H9 (cell line): ENCODE data around the gene FBXL15. TPM values are rescaled to one million over a fixed set of nuclear protein-coding genes. Genes with fewer than 3 reads are reported as not detected.

Experiments
- DNase-seq: peaks from one replicate; pipeline ENCODE4 v3.0.0-alpha.2; 2017
- H2AFZ ChIP-seq: one replicate; pipeline ENCODE4 v1.6.1; 2013; ENCODE audit warnings: mild to moderate bottlenecking, low read length, control low read depth, moderate library complexity
- H2AK5ac ChIP-seq: 2 replicates; pipeline ENCODE4 v1.6.1; 2013; ENCODE audit warnings: low read length, control low read depth, mixed read lengths; ENCODE audit not compliant: insufficient read length
- H2BK120ac ChIP-seq: one replicate; pipeline ENCODE4 v1.6.1; 2013; ENCODE audit warnings: low read depth, mild to moderate bottlenecking, low read length, control low read depth, inconsistent platforms; ENCODE audit not compliant: poor library complexity, severe bottlenecking
- H2BK12ac ChIP-seq: 2 replicates; pipeline ENCODE4 v1.6.1; 2013; ENCODE audit warnings: low read length, control low read depth, mixed read lengths, low read depth; ENCODE audit not compliant: insufficient read length
- H2BK15ac ChIP-seq: 2 replicates; pipeline ENCODE4 v1.6.1; 2013; ENCODE audit warnings: low read depth, low read length, control low read depth
- H2BK20ac ChIP-seq: one replicate; pipeline ENCODE4 v1.6.1; 2013; ENCODE audit warnings: low read depth, mild to moderate bottlenecking, low read length, control low read depth, inconsistent platforms; ENCODE audit not compliant: poor library complexity, severe bottlenecking
- H2BK5ac ChIP-seq: 2 replicates; pipeline ENCODE4 v1.6.1; 2013; ENCODE audit warnings: low read length, control low read depth, mixed read lengths; ENCODE audit not compliant: insufficient read length
- H3K14ac ChIP-seq: 2 replicates; pipeline ENCODE4 v1.6.1; 2013; ENCODE audit warnings: low read length, control low read depth; ENCODE audit not compliant: insufficient read depth
- H3K18ac ChIP-seq: 2 replicates; pipeline ENCODE4 v1.6.1; 2013; ENCODE audit warnings: low read depth, mild to moderate bottlenecking, mixed read lengths, low read length, control low read depth; ENCODE audit not compliant: insufficient read length
- H3K23ac ChIP-seq: 2 replicates; pipeline ENCODE4 v1.6.1; 2013; ENCODE audit warnings: low read length, control low read depth, mixed read lengths, low read depth; ENCODE audit not compliant: insufficient read length
- H3K23me2 ChIP-seq: 2 replicates; pipeline ENCODE4 v1.6.1; 2013; ENCODE audit warnings: low read depth, mild to moderate bottlenecking, mixed read lengths, low read length, control low read depth; ENCODE audit not compliant: insufficient read length, poor library complexity, severe bottlenecking
- H3K27ac ChIP-seq: 2 replicates; pipeline ENCODE4 v1.5.1; 2013; ENCODE audit warnings: low read length, control low read depth, mixed read lengths, low read depth; ENCODE audit not compliant: insufficient read length
- H3K27me3 ChIP-seq: 2 replicates; pipeline ENCODE4 v1.6.1; 2013; ENCODE audit warnings: low read length, control low read depth, inconsistent platforms; ENCODE audit not compliant: insufficient read depth
- H3K4ac ChIP-seq: 2 replicates; pipeline ENCODE4 v1.6.1; 2013; ENCODE audit warnings: low read depth, mild to moderate bottlenecking, control low read depth, inconsistent platforms, low read length, moderate library complexity
- H3K4me1 ChIP-seq: 2 replicates; pipeline ENCODE4 v1.6.1; 2013; ENCODE audit warnings: low read length, control low read depth, inconsistent platforms; ENCODE audit not compliant: insufficient read depth
- H3K4me2 ChIP-seq: 2 replicates; pipeline ENCODE4 v1.6.1; 2013; ENCODE audit warnings: low read length, control low read depth, mixed read lengths; ENCODE audit not compliant: insufficient read length, insufficient read depth
- H3K56ac ChIP-seq: 2 replicates; pipeline ENCODE4 v1.6.1; 2013; ENCODE audit warnings: low read depth, mild to moderate bottlenecking, mixed read lengths, low read length, control low read depth; ENCODE audit not compliant: insufficient read length
- H3K79me1 ChIP-seq: 2 replicates; pipeline ENCODE4 v1.6.1; 2013; ENCODE audit warnings: low read depth, mild to moderate bottlenecking, moderate library complexity, low read length, control low read depth, inconsistent platforms; ENCODE audit not compliant: insufficient read depth, poor library complexity, severe bottlenecking
- H3K79me2 ChIP-seq: 2 replicates; pipeline ENCODE4 v1.6.1; 2013; ENCODE audit warnings: low read length, control low read depth, inconsistent platforms; ENCODE audit not compliant: insufficient read depth
- H3K9ac ChIP-seq: 2 replicates; pipeline ENCODE4 v1.6.1; 2013; ENCODE audit warnings: low read length, control low read depth, mixed read lengths; ENCODE audit not compliant: insufficient read length; ENCODE audit errors: extremely low read depth
- H3K9me3 ChIP-seq: one replicate; pipeline ENCODE4 v1.6.1; 2013; ENCODE audit warnings: low read depth, low read length, inconsistent platforms; ENCODE audit not compliant: control insufficient read depth
- H3T11ph ChIP-seq: one replicate; pipeline ENCODE4 v1.6.1; 2013; ENCODE audit warnings: mild to moderate bottlenecking, low read length, control low read depth, inconsistent platforms
- H4K20me1 ChIP-seq: one replicate; pipeline ENCODE4 v1.6.1; 2013; ENCODE audit not compliant: control insufficient read depth, insufficient read length, insufficient read depth
- H4K5ac ChIP-seq: 2 replicates; pipeline ENCODE4 v1.6.1; 2013; ENCODE audit warnings: low read depth, mild to moderate bottlenecking, mixed read lengths, low read length, control low read depth; ENCODE audit not compliant: insufficient read length
- H4K8ac ChIP-seq: replicated peaks from 2 replicates; pipeline ENCODE4 v1.6.1; 2013; ENCODE audit warnings: low read length, control low read depth, mixed read lengths, low read depth; ENCODE audit not compliant: insufficient read length
- H4K91ac ChIP-seq: 2 replicates; pipeline ENCODE4 v1.6.1; 2013; ENCODE audit warnings: low read depth, mild to moderate bottlenecking, moderate library complexity, mixed read lengths, low read length, control low read depth; ENCODE audit not compliant: insufficient read length
- H3K27ac Mint-ChIP-seq, 3 experiments: 2 replicates in 2 of 3; 3 replicates in 1 of 3; pipeline ENCODE4 v1.8.0; 2020 to 2021; ENCODE audit warnings: mixed read lengths in 3 of 3, mild to moderate bottlenecking in 1 of 3, moderate library complexity in 1 of 3
- H3K27me3 Mint-ChIP-seq: 2 replicates; pipeline ENCODE4 v1.8.0; 2021; ENCODE audit warnings: low read depth, mild to moderate bottlenecking, moderate library complexity, mixed read lengths
- H3K36me3 Mint-ChIP-seq, 3 experiments: 2 replicates in 2 of 3; 3 replicates in 1 of 3; pipeline ENCODE4 v1.8.0; 2020 to 2021; ENCODE audit warnings: low read depth in 3 of 3, mixed read lengths in 3 of 3; ENCODE audit not compliant: insufficient read depth in 1 of 3
- H3K4me1 Mint-ChIP-seq, 2 experiments: 2 replicates each; pipeline ENCODE4 v1.8.0; 2020; ENCODE audit warnings: mixed read lengths in 2 of 2
- H3K4me3 Mint-ChIP-seq, 2 experiments: 2 replicates in 1 of 2; 3 replicates in 1 of 2; pipeline ENCODE4 v1.8.0; 2020 to 2021; ENCODE audit warnings: mild to moderate bottlenecking in 2 of 2, mixed read lengths in 2 of 2, moderate library complexity in 1 of 2
- H3K9me3 Mint-ChIP-seq, 2 experiments: 2 replicates in 1 of 2; 3 replicates in 1 of 2; pipeline ENCODE4 v1.8.0; 2020; ENCODE audit warnings: mild to moderate bottlenecking in 2 of 2, mixed read lengths in 2 of 2, moderate library complexity in 1 of 2
- CTCF ChIP-seq: fragments of 200-600 bp; sonication (generic); conservative IDR thresholded peaks from 3 replicates; pipeline ENCODE4 v1.8.0; 2021; ENCODE audit warnings: antibody characterized with exemption, mild to moderate bottlenecking
- WGBS: extraction: QIAGEN DNeasy Blood & Tissue Kit; methylation state at CpG from one replicate; pipeline ENCODE4 v1.1.7; 2013; ENCODE audit warnings: missing lambda C conversion rate, low lambda C conversion rate, mixed read lengths; ENCODE audit not compliant: insufficient read length; ENCODE audit errors: extremely low coverage; 5-methylcytosine and 5-hydroxymethylcytosine counted together
- total RNA-seq: library from RNA; stranded (reverse); gene quantifications from 2 replicates; pipeline ENCODE4 v1.2.1, GENCODE V29; 2021

Gene FBXL15
- total RNA-seq, 1 experiment from 2014 or later: 9.1 TPM

- peaks cover 28 to 46% of the 10 kb centered on the region in 2 experiments for H3K4me1 Mint-ChIP-seq
- Histone ChIP-seq H3K79me1 (no peaks in the 10 kb centered on the region), H2BK120ac (no peak overlapping the region), H4K91ac (no peak overlapping the region), H2BK12ac (no peak overlapping the region), H3K14ac (no peak overlapping the region), H2AK5ac (no peak overlapping the region), H2AFZ (no peak overlapping the region), H3K18ac (peak overlapping the region; percentile 34), H3K9ac (no peak overlapping the region), H2BK20ac (no peak overlapping the region), H4K8ac (no peak overlapping the region), H3K27me3 (peaks cover 27% of the 10 kb centered on the region; the same call in 1 of the 2 replicates), H3K23me2 (peaks cover 3% of the 10 kb centered on the region), H3K9me3 (no peaks in the 10 kb centered on the region), H2BK5ac (no peak overlapping the region), H3K27ac (no peak overlapping the region), H2BK15ac (no peak overlapping the region), H3K4ac (no peak overlapping the region), H3K23ac (no peak overlapping the region), H4K20me1 (peaks cover 2% of the 10 kb centered on the region), H3T11ph (no peak overlapping the region), H3K4me2 (peak overlapping the region; percentile 27), H3K56ac (no peak overlapping the region), H4K5ac (no peak overlapping the region), H3K79me2 (no peaks in the 10 kb centered on the region), H3K4me1 (peaks cover 3% of the 10 kb centered on the region; the same call in 1 of the 2 replicates)
- DNase-seq: peak; percentile 38
- peaks cover 0 to 2% (median 2%) of the 10 kb centered on the region in 3 experiments; a peak in 2 of 7 replicates for H3K36me3 Mint-ChIP-seq
- peaks cover 89% of the 10 kb centered on the region for H3K27me3 Mint-ChIP-seq
- peak overlapping the region; percentile 47 to 75 for H3K4me3 Mint-ChIP-seq
- peaks cover 0 to 4% of the 10 kb centered on the region in 2 experiments; a peak in 1 of 5 replicates for H3K9me3 Mint-ChIP-seq
- no peak overlapping the region for H3K27ac Mint-ChIP-seq
- WGBS: no CpG with 5 or more reads among the region's 24 CpGs
- TF ChIP-seq CTCF: no peak
These were observed 10.8 kb upstream of the FBXL15 start for GRCh38 chr10:102409604-102410428.
